HepG2 (cell line): ENCODE results near the gene CNTROB. TPM values are rescaled to one million over a fixed set of nuclear protein-coding genes. Genes with fewer than 3 reads are reported as not detected.

ENCODE experiments used
- ARNT2 ChIP-seq: sonication (generic); formaldehyde crosslinking; IDR thresholded peaks from 2 replicates; pipeline ENCODE4 v1.8.0; 2022; ENCODE audit warnings: mild to moderate bottlenecking, low read depth, missing genetic modification reagents, moderate library complexity
- CBX2 ChIP-seq, 2 experiments: fragments of 200-600 bp in 1 of 2; sonication (generic); formaldehyde crosslinking in 1 of 2; IDR thresholded peaks; 2 replicates each; pipeline versions ENCODE4 v1.7.0 to v1.8.1; 2018 to 2022; ENCODE audit warnings: low read depth in 2 of 2, low read length in 1 of 2, mild to moderate bottlenecking in 1 of 2, missing genetic modification reagents in 1 of 2
- FOXK2 ChIP-seq: fragments of 450-650 bp; IDR thresholded peaks from 2 replicates; pipeline ENCODE4 v1.6.1; 2016
- GABPA ChIP-seq, 2 experiments: IDR thresholded peaks; 2 replicates each; pipeline ENCODE4 v1.6.1; 2011 to 2016; ENCODE audit warnings: low read depth in 2 of 2, low read length in 1 of 2, missing biosample characterization in 1 of 2, missing genetic modification characterization in 1 of 2
- ISX ChIP-seq: sonication (generic); formaldehyde crosslinking; conservative IDR thresholded peaks from 2 replicates; pipeline ENCODE4 v1.5.0; 2020; ENCODE audit warnings: missing genetic modification reagents
- KLF6 ChIP-seq: IDR thresholded peaks from 2 replicates; pipeline ENCODE4 v1.8.0; 2016; ENCODE audit warnings: missing biosample characterization, missing genetic modification reagents
- NFIB ChIP-seq: sonication (generic); formaldehyde crosslinking; IDR thresholded peaks from 2 replicates; pipeline ENCODE4 v1.9.0; 2021; ENCODE audit warnings: missing genetic modification reagents, mild to moderate bottlenecking, borderline replicate concordance
- RBM22 ChIP-seq: fragments of 200-400 bp; formaldehyde crosslinking; optimal IDR thresholded peaks from 2 replicates; pipeline ENCODE3; 2017; ENCODE audit warnings: mild to moderate bottlenecking, low read length, moderate library complexity
- SALL1 ChIP-seq: sonication (generic); formaldehyde crosslinking; IDR thresholded peaks from 2 replicates; pipeline ENCODE4 v1.8.0; 2022; ENCODE audit warnings: mild to moderate bottlenecking, missing genetic modification reagents
- SP140L ChIP-seq: sonication (generic); formaldehyde crosslinking; IDR thresholded peaks from 2 replicates; pipeline ENCODE4 v1.4.0; 2020; ENCODE audit warnings: missing genetic modification reagents, borderline replicate concordance
- TARDBP ChIP-seq: sonication (generic); formaldehyde crosslinking; IDR thresholded peaks from 2 replicates; pipeline ENCODE4 v1.8.0; 2022; ENCODE audit warnings: mild to moderate bottlenecking, missing genetic modification reagents
- ZC3H4 ChIP-seq: sonication (generic); formaldehyde crosslinking; IDR thresholded peaks from 2 replicates; pipeline ENCODE4 v1.4.0; 2020; ENCODE audit warnings: missing genetic modification reagents, borderline replicate concordance
- ZNF138 ChIP-seq: sonication (generic); formaldehyde crosslinking; IDR thresholded peaks from 2 replicates; pipeline ENCODE4 v1.5.0; 2020; ENCODE audit warnings: mild to moderate bottlenecking, low read depth, missing genetic modification reagents
- ZNF546 ChIP-seq: sonication (generic); formaldehyde crosslinking; conservative IDR thresholded peaks from 2 replicates; pipeline ENCODE4 v1.8.1; 2023; ENCODE audit warnings: mild to moderate bottlenecking, missing genetic modification reagents
- polyA plus RNA-seq, 8 experiments: library from polyadenylated mRNA; depleted of rRNA in 3 of 8; stranded (reverse) in 7 of 8; unstranded in 1 of 8; fragments of >200 nt; fragmentation: Illumina TruSeq in 4 of 8; extraction: Trizol in 4 of 8; gene quantifications; 2 replicates each; pipeline versions ENCODE4 v1.2.1 to v1.2.3, GENCODE V29; 2011 to 2016; ENCODE audit warnings: low read depth in 4 of 8, missing spikeins in 1 of 8, mixed read lengths in 1 of 8; ENCODE audit not compliant: insufficient read depth in 1 of 8
- total RNA-seq, 5 experiments: library from RNA; depleted of rRNA; stranded (reverse); fragments of >200 nt; fragmentation: Illumina TruSeq; extraction: Trizol; gene quantifications; 2 replicates each; pipeline ENCODE4 v1.2.3, GENCODE V29; 2016; ENCODE audit warnings: low read depth in 1 of 5
- TF ChIP-seq, protein P1 (sequence below): sonication (generic); formaldehyde crosslinking; IDR thresholded peaks from 2 replicates; pipeline ENCODE4 v1.5.0; 2020; ENCODE audit warnings: missing genetic modification reagents
- TF ChIP-seq, protein P2 (sequence below): sonication (generic); formaldehyde crosslinking; IDR thresholded peaks from 2 replicates; pipeline ENCODE4 v1.8.0; 2022; ENCODE audit warnings: missing genetic modification reagents, mild to moderate bottlenecking, inconsistent platforms, borderline replicate concordance
- TF ChIP-seq, protein P3 (sequence below): sonication (generic); formaldehyde crosslinking; IDR thresholded peaks from 2 replicates; pipeline ENCODE4; 2020; ENCODE audit warnings: missing genetic modification reagents, mild to moderate bottlenecking, borderline replicate concordance
- TF ChIP-seq, protein P4 (sequence below): sonication (generic); formaldehyde crosslinking; IDR thresholded peaks from 2 replicates; pipeline ENCODE4 v1.5.0; 2020; ENCODE audit warnings: mild to moderate bottlenecking, missing genetic modification reagents
- TF ChIP-seq, protein P5 (sequence below): sonication (generic); formaldehyde crosslinking; IDR thresholded peaks from 2 replicates; pipeline ENCODE4 v1.5.0; 2020; ENCODE audit warnings: missing genetic modification reagents

CNTROB gene
- total and polyA plus RNA-seq, 2 of the 13 experiments (the other 11 are each of a cell fraction or from before 2014, with no cell fraction given) = 21.2 to 24.1 TPM

DNA sequence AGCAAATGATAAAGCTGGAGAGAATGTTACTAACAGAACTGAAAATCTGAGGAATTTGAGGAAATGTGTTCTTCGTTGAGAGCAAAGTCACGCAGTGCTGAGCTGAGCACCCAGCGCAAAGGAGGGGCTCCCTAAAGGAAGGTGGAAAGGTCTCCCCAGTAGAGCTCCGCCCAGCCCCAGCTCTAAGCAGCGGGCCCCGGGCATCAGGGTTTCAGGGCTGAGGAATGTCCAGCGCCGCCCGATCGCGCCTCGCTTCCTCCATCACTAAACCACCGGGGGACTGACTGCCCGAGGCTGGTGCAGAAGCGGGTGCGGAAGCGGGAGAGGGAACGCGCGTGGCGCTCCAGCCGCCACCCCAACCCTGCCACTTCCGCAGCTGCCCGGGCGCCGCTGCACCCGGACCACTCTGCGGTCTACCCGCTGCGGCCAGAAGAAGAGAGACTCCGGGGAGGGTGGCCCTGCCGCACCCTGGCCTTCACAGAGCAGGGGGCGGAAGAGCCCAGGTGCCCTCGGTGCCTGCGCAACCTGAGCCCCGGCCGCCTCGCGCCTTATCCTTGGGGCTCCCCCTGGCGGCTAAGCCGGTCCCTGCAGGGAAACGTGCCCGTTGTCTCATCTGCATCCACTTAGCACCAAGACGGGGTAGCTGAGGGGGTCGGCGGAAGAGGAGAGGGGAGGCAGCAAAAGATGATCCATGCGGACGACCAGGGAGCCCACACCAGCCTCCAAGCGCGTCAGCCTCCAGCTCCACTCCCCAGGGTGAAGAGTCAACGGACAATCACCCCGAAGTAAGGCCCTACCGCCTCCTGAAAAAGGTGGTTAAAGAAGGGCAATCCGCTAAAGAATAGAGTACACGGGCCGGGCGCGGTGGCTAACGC lies 58.0 kb downstream of the CNTROB start (continued):
- TF ChIP-seq, protein P1, sequence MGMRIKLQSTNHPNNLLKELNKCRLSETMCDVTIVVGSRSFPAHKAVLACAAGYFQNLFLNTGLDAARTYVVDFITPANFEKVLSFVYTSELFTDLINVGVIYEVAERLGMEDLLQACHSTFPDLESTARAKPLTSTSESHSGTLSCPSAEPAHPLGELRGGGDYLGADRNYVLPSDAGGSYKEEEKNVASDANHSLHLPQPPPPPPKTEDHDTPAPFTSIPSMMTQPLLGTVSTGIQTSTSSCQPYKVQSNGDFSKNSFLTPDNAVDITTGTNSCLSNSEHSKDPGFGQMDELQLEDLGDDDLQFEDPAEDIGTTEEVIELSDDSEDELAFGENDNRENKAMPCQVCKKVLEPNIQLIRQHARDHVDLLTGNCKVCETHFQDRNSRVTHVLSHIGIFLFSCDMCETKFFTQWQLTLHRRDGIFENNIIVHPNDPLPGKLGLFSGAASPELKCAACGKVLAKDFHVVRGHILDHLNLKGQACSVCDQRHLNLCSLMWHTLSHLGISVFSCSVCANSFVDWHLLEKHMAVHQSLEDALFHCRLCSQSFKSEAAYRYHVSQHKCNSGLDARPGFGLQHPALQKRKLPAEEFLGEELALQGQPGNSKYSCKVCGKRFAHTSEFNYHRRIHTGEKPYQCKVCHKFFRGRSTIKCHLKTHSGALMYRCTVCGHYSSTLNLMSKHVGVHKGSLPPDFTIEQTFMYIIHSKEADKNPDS (CRISPR knock-in tag) = no peak
- TF ChIP-seq ISX (no peak), KLF6 (CRISPR knock-in tag) (no peak), GABPA (IDR thresholded peaks at IDR 0.05; ENCODE audit: low read depth, low read length) (no peak), GABPA (CRISPR knock-in tag; IDR thresholded peaks at IDR 0.05; ENCODE audit: low read depth) (peak; percentile 20; the same call in 1 of the 2 replicates), ARNT2 (no peak; the same call in 1 of the 2 replicates), SP140L (CRISPR knock-in tag) (no peak), ZNF138 (CRISPR knock-in tag) (no peak), NFIB (no peak), TARDBP (CRISPR knock-in tag) (peak; percentile 40; the same call in 1 of the 2 replicates), ZNF546 (CRISPR knock-in tag) (0 out of 2 replicates have a peak, but pooled peaks have one; percentile 52), CBX2 (IDR thresholded peaks at IDR 0.05; ENCODE audit: low read depth, low read length) (no peak), CBX2 (CRISPR knock-in tag; IDR thresholded peaks at IDR 0.05; ENCODE audit: low read depth) (peak; percentile 69; the same call in 1 of the 2 replicates), RBM22 (no peak), SALL1 (CRISPR knock-in tag) (peak; percentile 78), ZC3H4 (CRISPR knock-in tag) (no peak), FOXK2 (no peak)
- TF ChIP-seq, protein P2, sequence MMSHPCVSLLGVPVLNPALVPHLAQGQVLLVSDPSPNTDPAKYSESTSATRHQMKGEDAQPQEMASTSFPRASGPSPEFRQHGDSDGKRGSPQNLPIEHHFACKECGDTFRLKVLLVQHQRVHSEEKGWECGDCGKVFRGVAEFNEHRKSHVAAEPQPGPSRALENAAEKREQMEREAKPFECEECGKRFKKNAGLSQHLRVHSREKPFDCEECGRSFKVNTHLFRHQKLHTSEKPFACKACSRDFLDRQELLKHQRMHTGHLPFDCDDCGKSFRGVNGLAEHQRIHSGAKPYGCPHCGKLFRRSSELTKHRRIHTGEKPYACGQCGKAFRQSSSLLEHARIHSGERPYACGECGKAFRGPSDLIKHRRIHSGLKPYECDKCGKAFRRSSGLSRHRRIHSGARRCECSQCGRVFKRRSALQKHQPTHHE (CRISPR knock-in tag) = no peak
- TF ChIP-seq, protein P3, sequence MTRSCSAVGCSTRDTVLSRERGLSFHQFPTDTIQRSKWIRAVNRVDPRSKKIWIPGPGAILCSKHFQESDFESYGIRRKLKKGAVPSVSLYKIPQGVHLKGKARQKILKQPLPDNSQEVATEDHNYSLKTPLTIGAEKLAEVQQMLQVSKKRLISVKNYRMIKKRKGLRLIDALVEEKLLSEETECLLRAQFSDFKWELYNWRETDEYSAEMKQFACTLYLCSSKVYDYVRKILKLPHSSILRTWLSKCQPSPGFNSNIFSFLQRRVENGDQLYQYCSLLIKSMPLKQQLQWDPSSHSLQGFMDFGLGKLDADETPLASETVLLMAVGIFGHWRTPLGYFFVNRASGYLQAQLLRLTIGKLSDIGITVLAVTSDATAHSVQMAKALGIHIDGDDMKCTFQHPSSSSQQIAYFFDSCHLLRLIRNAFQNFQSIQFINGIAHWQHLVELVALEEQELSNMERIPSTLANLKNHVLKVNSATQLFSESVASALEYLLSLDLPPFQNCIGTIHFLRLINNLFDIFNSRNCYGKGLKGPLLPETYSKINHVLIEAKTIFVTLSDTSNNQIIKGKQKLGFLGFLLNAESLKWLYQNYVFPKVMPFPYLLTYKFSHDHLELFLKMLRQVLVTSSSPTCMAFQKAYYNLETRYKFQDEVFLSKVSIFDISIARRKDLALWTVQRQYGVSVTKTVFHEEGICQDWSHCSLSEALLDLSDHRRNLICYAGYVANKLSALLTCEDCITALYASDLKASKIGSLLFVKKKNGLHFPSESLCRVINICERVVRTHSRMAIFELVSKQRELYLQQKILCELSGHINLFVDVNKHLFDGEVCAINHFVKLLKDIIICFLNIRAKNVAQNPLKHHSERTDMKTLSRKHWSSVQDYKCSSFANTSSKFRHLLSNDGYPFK (CRISPR knock-in tag) = peak; percentile 77; the same call in 1 of the 2 replicates
- TF ChIP-seq, protein P4, sequence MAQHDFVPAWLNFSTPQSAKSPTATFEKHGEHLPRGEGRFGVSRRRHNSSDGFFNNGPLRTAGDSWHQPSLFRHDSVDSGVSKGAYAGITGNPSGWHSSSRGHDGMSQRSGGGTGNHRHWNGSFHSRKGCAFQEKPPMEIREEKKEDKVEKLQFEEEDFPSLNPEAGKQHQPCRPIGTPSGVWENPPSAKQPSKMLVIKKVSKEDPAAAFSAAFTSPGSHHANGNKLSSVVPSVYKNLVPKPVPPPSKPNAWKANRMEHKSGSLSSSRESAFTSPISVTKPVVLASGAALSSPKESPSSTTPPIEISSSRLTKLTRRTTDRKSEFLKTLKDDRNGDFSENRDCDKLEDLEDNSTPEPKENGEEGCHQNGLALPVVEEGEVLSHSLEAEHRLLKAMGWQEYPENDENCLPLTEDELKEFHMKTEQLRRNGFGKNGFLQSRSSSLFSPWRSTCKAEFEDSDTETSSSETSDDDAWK (CRISPR knock-in tag) = no peak
- TF ChIP-seq, protein P5, sequence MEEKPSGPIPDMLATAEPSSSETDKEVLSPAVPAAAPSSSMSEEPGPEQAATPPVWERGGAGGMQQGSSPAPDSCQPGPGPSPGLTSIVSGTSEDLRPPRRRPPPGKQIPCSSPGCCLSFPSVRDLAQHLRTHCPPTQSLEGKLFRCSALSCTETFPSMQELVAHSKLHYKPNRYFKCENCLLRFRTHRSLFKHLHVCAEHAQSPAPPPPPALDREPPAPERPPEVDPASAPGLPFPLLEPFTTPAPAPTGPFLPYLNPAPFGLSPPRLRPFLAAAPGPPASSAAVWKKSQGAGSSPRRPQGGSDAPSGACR = no peak
